ENCODE data around the gene SCO2. TPM values are rescaled to one million over a fixed set of nuclear protein-coding genes. Genes with fewer than 3 reads are reported as not detected.

The SCO2 gene
- total RNA-seq, 1 experiment from 2014 or later: 7.0 TPM

DNA sequence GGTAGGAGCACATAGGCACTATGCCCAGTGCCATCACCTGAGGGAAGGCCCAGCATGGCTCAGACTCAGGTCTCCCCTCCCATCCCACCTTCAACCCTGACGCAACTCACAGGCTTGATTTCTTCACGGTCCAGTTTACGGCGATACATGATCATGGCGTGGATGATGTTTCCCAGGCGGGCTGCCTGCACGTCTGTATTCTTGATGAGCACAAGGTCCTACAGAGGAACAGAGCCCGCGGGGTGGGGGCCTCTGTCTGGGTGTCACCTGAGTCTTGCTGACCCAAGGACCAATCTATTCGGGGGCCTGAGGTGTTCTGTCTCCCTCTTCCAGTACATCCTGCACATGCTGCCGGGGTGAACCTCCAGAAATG is 49.0 kb upstream of the SCO2 start:
- Histone ChIP-seq H3K4me1 (ENCODE audit: control insufficient read depth in 1 of 2, insufficient read depth in 2 of 2, low read length in 2 of 2) (peaks cover 0 to 4% of the 10 kb centered on the region in 2 experiments; a peak in 1 of 4 replicates), H3K4me3 (replicated peaks in 1 of 2; ENCODE audit: low read depth in 1 of 2, low read length in 2 of 2) (no peak overlapping the region), H3K9ac (ENCODE audit: low read length) (no peak overlapping the region), H3K36me3 (ENCODE audit: control insufficient read depth in 1 of 2, insufficient read depth in 2 of 2, low read length in 2 of 2) (peaks cover 0 to 4% of the 10 kb centered on the region in 2 experiments; a peak in 2 of 4 replicates), H3K9me2 (ENCODE audit: insufficient read depth) (no peaks in the 10 kb centered on the region), H2AFZ (ENCODE audit: low read depth, low read length, poor library complexity, severe bottlenecking) (no peak overlapping the region), H4K20me1 (ENCODE audit: insufficient read depth) (no peaks in the 10 kb centered on the region), H3K9me3 (ENCODE audit: control insufficient read depth in 1 of 2, insufficient read depth in 1 of 2, low read depth in 1 of 2, low read length in 2 of 2) (no peaks in the 10 kb centered on the region), H3K79me2 (ENCODE audit: insufficient read depth, low read length) (no peaks in the 10 kb centered on the region), H3K27ac (ENCODE audit: low read depth, low read length) (no peak overlapping the region), H3K4me2 (ENCODE audit: low read length) (no peak overlapping the region), H3K27me3 (ENCODE audit: insufficient read depth, low read length) (no peaks in the 10 kb centered on the region)
- no peak for DNase-seq (ENCODE audit: low read depth, low spot score)
- ChIA-PET CTCF (interaction anchor here (1.2 to 2.8 kb wide), 2 partner anchors 11 to 47 kb away, joined by 6 to 16 read pairs; partner anchors contain the start of gene SYCE3), POLR2A (interaction anchor here (1.0 kb wide), 1 partner anchor 11 kb away, joined by 4 read pairs; the partner anchor contains the start of gene SYCE3), RAD21 (ENCODE audit: low non-redundant PET in 1 of 2, low total read pairs in 2 of 2, uncharacterized antibody in 2 of 2, unreplicated experiment in 2 of 2) (interaction anchor here in 1 of 2 experiments (1.8 kb wide), 1 partner anchor 11 kb away, joined by 4 read pairs; the partner anchor contains the start of gene SYCE3)
- intact Hi-C loops (cut with micrococcal nuclease): no loop called here
- no TSS peak for BruUV-seq (replicated peaks)
- no peak for ATAC-seq
- TF ChIP-seq FOSL1 (IDR thresholded peaks at IDR 0.05; ENCODE audit: low read depth) (no peak), SRF (IDR thresholded peaks at IDR 0.05; ENCODE audit: low read depth) (no peak), CBX3 (IDR thresholded peaks at IDR 0.05; ENCODE audit: low read depth) (no peak), CEBPB (IDR thresholded peaks at IDR 0.05; ENCODE audit: low read depth) (no peak), ZFX (IDR thresholded peaks at IDR 0.05) (no peak)

GRCh38 chr22:50573491-50574382 is 48.3 kb upstream of the SCO2 start:
- no peak overlapping the region for H2AFZ ChIP-seq (ENCODE audit: low read depth, low read length, poor library complexity, severe bottlenecking)
- CTCF ChIA-PET: interaction anchor here (1.2 to 2.8 kb wide), 2 partner anchors 11 to 47 kb away, joined by 6 to 16 read pairs; partner anchors contain the start of gene SYCE3
- ATAC-seq: no peak
- RAD21 ChIA-PET (ENCODE audit: low non-redundant PET in 1 of 2, low total read pairs in 2 of 2, uncharacterized antibody in 2 of 2, unreplicated experiment in 2 of 2): no interaction called here
- H3K4me1 ChIP-seq (ENCODE audit: control insufficient read depth in 1 of 2, insufficient read depth in 2 of 2, low read length in 2 of 2): peaks cover 0 to 3% of the 10 kb centered on the region in 2 experiments; a peak in 1 of 4 replicates
- no peaks in the 10 kb centered on the region for H4K20me1 ChIP-seq (ENCODE audit: insufficient read depth)
- intact Hi-C loops (cut with micrococcal nuclease): no loop called here
- DNase-seq (ENCODE audit: low read depth, low spot score): no peak
- H3K4me3 ChIP-seq (replicated peaks in 1 of 2; ENCODE audit: low read depth in 1 of 2, low read length in 2 of 2): no peak overlapping the region
- no peak for TF ChIP-seq CBX3 (IDR thresholded peaks at IDR 0.05; ENCODE audit: low read depth)
- TF ChIP-seq, protein P1, sequence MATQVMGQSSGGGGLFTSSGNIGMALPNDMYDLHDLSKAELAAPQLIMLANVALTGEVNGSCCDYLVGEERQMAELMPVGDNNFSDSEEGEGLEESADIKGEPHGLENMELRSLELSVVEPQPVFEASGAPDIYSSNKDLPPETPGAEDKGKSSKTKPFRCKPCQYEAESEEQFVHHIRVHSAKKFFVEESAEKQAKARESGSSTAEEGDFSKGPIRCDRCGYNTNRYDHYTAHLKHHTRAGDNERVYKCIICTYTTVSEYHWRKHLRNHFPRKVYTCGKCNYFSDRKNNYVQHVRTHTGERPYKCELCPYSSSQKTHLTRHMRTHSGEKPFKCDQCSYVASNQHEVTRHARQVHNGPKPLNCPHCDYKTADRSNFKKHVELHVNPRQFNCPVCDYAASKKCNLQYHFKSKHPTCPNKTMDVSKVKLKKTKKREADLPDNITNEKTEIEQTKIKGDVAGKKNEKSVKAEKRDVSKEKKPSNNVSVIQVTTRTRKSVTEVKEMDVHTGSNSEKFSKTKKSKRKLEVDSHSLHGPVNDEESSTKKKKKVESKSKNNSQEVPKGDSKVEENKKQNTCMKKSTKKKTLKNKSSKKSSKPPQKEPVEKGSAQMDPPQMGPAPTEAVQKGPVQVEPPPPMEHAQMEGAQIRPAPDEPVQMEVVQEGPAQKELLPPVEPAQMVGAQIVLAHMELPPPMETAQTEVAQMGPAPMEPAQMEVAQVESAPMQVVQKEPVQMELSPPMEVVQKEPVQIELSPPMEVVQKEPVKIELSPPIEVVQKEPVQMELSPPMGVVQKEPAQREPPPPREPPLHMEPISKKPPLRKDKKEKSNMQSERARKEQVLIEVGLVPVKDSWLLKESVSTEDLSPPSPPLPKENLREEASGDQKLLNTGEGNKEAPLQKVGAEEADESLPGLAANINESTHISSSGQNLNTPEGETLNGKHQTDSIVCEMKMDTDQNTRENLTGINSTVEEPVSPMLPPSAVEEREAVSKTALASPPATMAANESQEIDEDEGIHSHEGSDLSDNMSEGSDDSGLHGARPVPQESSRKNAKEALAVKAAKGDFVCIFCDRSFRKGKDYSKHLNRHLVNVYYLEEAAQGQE (IDR thresholded peaks at IDR 0.05; ENCODE audit: low read depth): no peak
- TF ChIP-seq FOSL1 (IDR thresholded peaks at IDR 0.05; ENCODE audit: low read depth): no peak
- no peak for TF ChIP-seq EZH2 (IDR thresholded peaks at IDR 0.05)
- no peak for TF ChIP-seq SP1 (IDR thresholded peaks at IDR 0.05; ENCODE audit: low read depth)
- TF ChIP-seq RAD21 (IDR thresholded peaks at IDR 0.05; ENCODE audit: low read depth): no peak
- TF ChIP-seq JUND (IDR thresholded peaks at IDR 0.05): no peak
- TF ChIP-seq POLR2A (IDR thresholded peaks at IDR 0.05; ENCODE audit: borderline replicate concordance, extremely low read depth, insufficient read depth, insufficient read length): no peak
- no peak for TF ChIP-seq ELF1 (IDR thresholded peaks at IDR 0.05; ENCODE audit: borderline replicate concordance, low read depth)
- TF ChIP-seq TCF7L2 (IDR thresholded peaks at IDR 0.05; ENCODE audit: borderline replicate concordance, extremely low read depth, insufficient read depth, insufficient read length): no peak
- no peak for TF ChIP-seq EZH2phosphoT487 (IDR thresholded peaks at IDR 0.05; ENCODE audit: borderline replicate concordance)
- no peaks in the 10 kb centered on the region for H3K9me2 ChIP-seq (ENCODE audit: insufficient read depth)
- H3K36me3 ChIP-seq (ENCODE audit: control insufficient read depth in 1 of 2, insufficient read depth in 2 of 2, low read length in 2 of 2): peaks cover 0 to 5% of the 10 kb centered on the region in 2 experiments; a peak in 2 of 4 replicates
- no peak overlapping the region for H3K9ac ChIP-seq (ENCODE audit: low read length)
- H3K79me2 ChIP-seq (ENCODE audit: insufficient read depth, low read length): no peaks in the 10 kb centered on the region
- BruUV-seq (replicated peaks): no TSS peak
- POLR2A ChIA-PET: no interaction called here
- no peaks in the 10 kb centered on the region for H3K27me3 ChIP-seq (ENCODE audit: insufficient read depth, low read length)
- H3K27ac ChIP-seq (ENCODE audit: low read depth, low read length): no peak overlapping the region
- H3K9me3 ChIP-seq (ENCODE audit: control insufficient read depth in 1 of 2, insufficient read depth in 1 of 2, low read depth in 1 of 2, low read length in 2 of 2): no peaks in the 10 kb centered on the region
- H3K4me2 ChIP-seq (ENCODE audit: low read length): no peak overlapping the region

Data from HCT116 (cell line).